DND-41 (cell line): Measurements from ENCODE around the gene ZNF740.

Experiments used
- EZH2 ChIP-seq: IDR thresholded peaks from 3 replicates; pipeline ENCODE4 v1.6.1; 2012; ENCODE audit warnings: borderline replicate concordance, low read depth, mild to moderate bottlenecking, moderate library complexity, low read length, inconsistent platforms; ENCODE audit not compliant: severe bottlenecking
- TF ChIP-seq, protein P1 (sequence below): IDR thresholded peaks from 2 replicates; pipeline ENCODE4 v1.5.1; 2012; ENCODE audit warnings: borderline replicate concordance, low read length, moderate library complexity, mild to moderate bottlenecking; ENCODE audit not compliant: poor library complexity, severe bottlenecking; ENCODE audit errors: extremely low read depth

DNA sequence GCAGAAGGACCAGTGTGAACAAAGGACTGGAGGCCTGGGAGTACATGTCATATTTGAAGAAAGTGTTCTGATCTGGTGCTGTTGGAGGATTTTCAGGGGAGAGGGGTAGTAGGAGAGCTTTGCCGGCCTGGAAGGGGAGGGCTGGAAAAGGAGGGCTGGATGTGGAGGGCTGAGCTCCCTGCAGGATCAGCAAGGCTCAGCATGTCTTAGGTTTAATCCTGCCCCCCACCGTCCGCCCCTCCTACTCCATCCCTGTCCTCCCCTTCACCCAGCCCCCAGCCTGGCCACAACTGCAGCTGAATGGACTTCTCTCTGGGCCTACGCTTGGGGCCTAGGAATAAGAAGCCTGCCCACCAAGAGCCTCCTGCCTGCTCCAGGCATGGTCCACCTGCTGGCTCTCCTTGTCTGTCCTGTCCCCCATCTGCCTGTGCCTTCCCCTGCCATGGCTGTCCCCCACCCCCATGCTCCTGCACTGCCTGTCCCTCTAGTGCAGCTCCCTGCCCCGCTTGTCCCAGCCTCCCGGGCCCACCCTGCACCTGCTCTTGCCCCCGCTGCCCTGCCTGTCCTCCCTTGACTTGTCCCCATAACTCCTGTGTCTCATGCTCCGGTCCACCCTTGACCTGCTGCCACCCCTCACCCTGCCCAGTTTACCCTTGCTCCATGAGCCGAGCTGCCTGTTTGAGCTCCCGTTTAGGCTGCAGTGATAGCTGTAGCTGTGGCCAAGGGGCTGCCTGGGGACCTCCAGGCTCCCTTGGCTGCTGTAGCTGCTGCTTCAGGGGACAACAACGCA lies 61.3 kb downstream of the ZNF740 start:
- TF ChIP-seq, protein P1, sequence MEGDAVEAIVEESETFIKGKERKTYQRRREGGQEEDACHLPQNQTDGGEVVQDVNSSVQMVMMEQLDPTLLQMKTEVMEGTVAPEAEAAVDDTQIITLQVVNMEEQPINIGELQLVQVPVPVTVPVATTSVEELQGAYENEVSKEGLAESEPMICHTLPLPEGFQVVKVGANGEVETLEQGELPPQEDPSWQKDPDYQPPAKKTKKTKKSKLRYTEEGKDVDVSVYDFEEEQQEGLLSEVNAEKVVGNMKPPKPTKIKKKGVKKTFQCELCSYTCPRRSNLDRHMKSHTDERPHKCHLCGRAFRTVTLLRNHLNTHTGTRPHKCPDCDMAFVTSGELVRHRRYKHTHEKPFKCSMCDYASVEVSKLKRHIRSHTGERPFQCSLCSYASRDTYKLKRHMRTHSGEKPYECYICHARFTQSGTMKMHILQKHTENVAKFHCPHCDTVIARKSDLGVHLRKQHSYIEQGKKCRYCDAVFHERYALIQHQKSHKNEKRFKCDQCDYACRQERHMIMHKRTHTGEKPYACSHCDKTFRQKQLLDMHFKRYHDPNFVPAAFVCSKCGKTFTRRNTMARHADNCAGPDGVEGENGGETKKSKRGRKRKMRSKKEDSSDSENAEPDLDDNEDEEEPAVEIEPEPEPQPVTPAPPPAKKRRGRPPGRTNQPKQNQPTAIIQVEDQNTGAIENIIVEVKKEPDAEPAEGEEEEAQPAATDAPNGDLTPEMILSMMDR, result no peak
- TF ChIP-seq EZH2, result no peak
